GM12878 (cell line): ENCODE results near the gene RIPK3.

ENCODE experiments used
- DPF2 ChIP-seq: fragments of 450-650 bp; IDR thresholded peaks from 2 replicates; pipeline ENCODE4 v1.6.1; 2017; ENCODE audit warnings: mild to moderate bottlenecking
- EGR1 ChIP-seq, 2 experiments: IDR thresholded peaks; 1 replicate in 1 of 2; 2 replicates in 1 of 2; pipeline ENCODE4 v1.6.1; 2011 to 2012; ENCODE audit warnings: low read depth in 2 of 2, low read length in 2 of 2, borderline replicate concordance in 1 of 2, mild to moderate bottlenecking in 1 of 2, moderate library complexity in 1 of 2
- FOXM1 ChIP-seq: IDR thresholded peaks from 2 replicates; pipeline ENCODE4 v1.6.1; 2012; ENCODE audit warnings: low read depth, mild to moderate bottlenecking, inconsistent platforms, low read length, moderate library complexity
- POLR2A ChIP-seq: IDR thresholded peaks from 2 replicates; pipeline ENCODE4 v1.6.1; 2011; ENCODE audit warnings: low read depth, mild to moderate bottlenecking, low read length
- POLR2AphosphoS5 ChIP-seq: IDR thresholded peaks from 2 replicates; pipeline ENCODE4 v1.6.1; 2011; ENCODE audit warnings: mild to moderate bottlenecking, low read length, inconsistent platforms
- TCF3 ChIP-seq: IDR thresholded peaks from 2 replicates; pipeline ENCODE4 v1.6.1; 2012; ENCODE audit warnings: low read depth, mild to moderate bottlenecking, low read length, borderline replicate concordance; ENCODE audit not compliant: insufficient read depth
- ZNF24 ChIP-seq: fragments of 450-650 bp; IDR thresholded peaks from 2 replicates; pipeline ENCODE4 v1.6.1; 2017; ENCODE audit warnings: antibody characterized with exemption, mild to moderate bottlenecking
- ZNF384 ChIP-seq: IDR thresholded peaks from 2 replicates; pipeline ENCODE4 v1.6.1; 2012; ENCODE audit warnings: low read depth, mild to moderate bottlenecking, low read length, improper control_type of control experiment, borderline replicate concordance
- TF ChIP-seq, protein P1 (sequence below), 3 experiments: IDR thresholded peaks in 2 of 3; conservative IDR thresholded peaks in 1 of 3; 2 replicates each; pipeline ENCODE4 v1.5.1; 2011; ENCODE audit warnings: low read depth in 3 of 3, low read length in 3 of 3, mild to moderate bottlenecking in 3 of 3, control low read depth in 2 of 3, moderate library complexity in 2 of 3, inconsistent platforms in 1 of 3, mixed read lengths in 1 of 3; ENCODE audit not compliant: control insufficient read depth in 2 of 3, insufficient read depth in 1 of 3; ENCODE audit errors: extremely low read depth in 1 of 3
- TF ChIP-seq, protein P2 (sequence below): IDR thresholded peaks from 2 replicates; pipeline ENCODE4 v1.6.1; 2012; ENCODE audit warnings: low read depth, low read length, improper control_type of control experiment
- TF ChIP-seq, protein P3 (sequence below): IDR thresholded peaks from 2 replicates; pipeline ENCODE4 v1.6.1; 2012; ENCODE audit warnings: mild to moderate bottlenecking, low read depth, low read length
- TF ChIP-seq, protein P4 (sequence below): IDR thresholded peaks from 2 replicates; pipeline ENCODE4 v1.6.1; 2012; ENCODE audit warnings: low read length, inconsistent platforms

DNA sequence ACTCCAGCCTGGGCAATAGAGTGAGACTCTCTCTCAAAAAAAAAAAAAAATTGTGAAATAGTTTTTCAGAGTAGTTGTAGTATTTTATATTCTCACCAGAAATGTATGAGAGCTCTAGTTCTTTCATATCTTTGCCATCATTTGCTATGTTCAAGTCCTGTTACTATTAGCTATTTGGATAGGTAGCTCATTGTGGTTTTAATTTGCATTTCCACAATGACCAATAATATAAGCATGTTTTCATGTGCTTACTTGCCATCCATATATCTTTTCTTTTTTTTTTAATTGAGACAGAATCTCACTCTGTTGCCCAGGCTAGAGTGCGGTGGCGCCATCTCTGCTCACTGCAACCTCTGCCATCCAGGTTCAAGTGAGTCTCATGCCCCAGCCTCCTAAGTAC is 8.4 kb upstream of the RIPK3 start:
- TF ChIP-seq, protein P1, sequence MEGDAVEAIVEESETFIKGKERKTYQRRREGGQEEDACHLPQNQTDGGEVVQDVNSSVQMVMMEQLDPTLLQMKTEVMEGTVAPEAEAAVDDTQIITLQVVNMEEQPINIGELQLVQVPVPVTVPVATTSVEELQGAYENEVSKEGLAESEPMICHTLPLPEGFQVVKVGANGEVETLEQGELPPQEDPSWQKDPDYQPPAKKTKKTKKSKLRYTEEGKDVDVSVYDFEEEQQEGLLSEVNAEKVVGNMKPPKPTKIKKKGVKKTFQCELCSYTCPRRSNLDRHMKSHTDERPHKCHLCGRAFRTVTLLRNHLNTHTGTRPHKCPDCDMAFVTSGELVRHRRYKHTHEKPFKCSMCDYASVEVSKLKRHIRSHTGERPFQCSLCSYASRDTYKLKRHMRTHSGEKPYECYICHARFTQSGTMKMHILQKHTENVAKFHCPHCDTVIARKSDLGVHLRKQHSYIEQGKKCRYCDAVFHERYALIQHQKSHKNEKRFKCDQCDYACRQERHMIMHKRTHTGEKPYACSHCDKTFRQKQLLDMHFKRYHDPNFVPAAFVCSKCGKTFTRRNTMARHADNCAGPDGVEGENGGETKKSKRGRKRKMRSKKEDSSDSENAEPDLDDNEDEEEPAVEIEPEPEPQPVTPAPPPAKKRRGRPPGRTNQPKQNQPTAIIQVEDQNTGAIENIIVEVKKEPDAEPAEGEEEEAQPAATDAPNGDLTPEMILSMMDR (IDR thresholded peaks at IDR 0.05 in 2 of 3, conservative IDR thresholded peaks at IDR 0.05 in 1 of 3; ENCODE audit: control insufficient read depth in 2 of 3, extremely low read depth in 1 of 3, insufficient read depth in 1 of 3, low read depth in 3 of 3, low read length in 3 of 3) = no peak
- TF ChIP-seq ZNF24 = no peak
- TF ChIP-seq POLR2A = no peak
- no peak for TF ChIP-seq ZNF384
- no peak for TF ChIP-seq EGR1 (IDR thresholded peaks at IDR 0.05; ENCODE audit: borderline replicate concordance in 1 of 2, low read depth in 2 of 2, low read length in 2 of 2)
- no peak for TF ChIP-seq POLR2AphosphoS5
- TF ChIP-seq, protein P2, sequence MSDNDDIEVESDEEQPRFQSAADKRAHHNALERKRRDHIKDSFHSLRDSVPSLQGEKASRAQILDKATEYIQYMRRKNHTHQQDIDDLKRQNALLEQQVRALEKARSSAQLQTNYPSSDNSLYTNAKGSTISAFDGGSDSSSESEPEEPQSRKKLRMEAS = no peak
- TF ChIP-seq, protein P3, sequence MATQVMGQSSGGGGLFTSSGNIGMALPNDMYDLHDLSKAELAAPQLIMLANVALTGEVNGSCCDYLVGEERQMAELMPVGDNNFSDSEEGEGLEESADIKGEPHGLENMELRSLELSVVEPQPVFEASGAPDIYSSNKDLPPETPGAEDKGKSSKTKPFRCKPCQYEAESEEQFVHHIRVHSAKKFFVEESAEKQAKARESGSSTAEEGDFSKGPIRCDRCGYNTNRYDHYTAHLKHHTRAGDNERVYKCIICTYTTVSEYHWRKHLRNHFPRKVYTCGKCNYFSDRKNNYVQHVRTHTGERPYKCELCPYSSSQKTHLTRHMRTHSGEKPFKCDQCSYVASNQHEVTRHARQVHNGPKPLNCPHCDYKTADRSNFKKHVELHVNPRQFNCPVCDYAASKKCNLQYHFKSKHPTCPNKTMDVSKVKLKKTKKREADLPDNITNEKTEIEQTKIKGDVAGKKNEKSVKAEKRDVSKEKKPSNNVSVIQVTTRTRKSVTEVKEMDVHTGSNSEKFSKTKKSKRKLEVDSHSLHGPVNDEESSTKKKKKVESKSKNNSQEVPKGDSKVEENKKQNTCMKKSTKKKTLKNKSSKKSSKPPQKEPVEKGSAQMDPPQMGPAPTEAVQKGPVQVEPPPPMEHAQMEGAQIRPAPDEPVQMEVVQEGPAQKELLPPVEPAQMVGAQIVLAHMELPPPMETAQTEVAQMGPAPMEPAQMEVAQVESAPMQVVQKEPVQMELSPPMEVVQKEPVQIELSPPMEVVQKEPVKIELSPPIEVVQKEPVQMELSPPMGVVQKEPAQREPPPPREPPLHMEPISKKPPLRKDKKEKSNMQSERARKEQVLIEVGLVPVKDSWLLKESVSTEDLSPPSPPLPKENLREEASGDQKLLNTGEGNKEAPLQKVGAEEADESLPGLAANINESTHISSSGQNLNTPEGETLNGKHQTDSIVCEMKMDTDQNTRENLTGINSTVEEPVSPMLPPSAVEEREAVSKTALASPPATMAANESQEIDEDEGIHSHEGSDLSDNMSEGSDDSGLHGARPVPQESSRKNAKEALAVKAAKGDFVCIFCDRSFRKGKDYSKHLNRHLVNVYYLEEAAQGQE = no peak
- TF ChIP-seq TCF3 = no peak
- TF ChIP-seq, protein P4, sequence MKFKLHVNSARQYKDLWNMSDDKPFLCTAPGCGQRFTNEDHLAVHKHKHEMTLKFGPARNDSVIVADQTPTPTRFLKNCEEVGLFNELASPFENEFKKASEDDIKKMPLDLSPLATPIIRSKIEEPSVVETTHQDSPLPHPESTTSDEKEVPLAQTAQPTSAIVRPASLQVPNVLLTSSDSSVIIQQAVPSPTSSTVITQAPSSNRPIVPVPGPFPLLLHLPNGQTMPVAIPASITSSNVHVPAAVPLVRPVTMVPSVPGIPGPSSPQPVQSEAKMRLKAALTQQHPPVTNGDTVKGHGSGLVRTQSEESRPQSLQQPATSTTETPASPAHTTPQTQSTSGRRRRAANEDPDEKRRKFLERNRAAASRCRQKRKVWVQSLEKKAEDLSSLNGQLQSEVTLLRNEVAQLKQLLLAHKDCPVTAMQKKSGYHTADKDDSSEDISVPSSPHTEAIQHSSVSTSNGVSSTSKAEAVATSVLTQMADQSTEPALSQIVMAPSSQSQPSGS = no peak
- TF ChIP-seq DPF2 = no peak
- no peak for TF ChIP-seq FOXM1
